Common myeloid progenitor, CD34-positive (primary cell): ENCODE data around the gene GLIPR2.

Experiments used
- CTCF ChIA-PET: fragments of 350-600 bp; sonication (Branson Sonifier 250); formaldehyde crosslinking; loops from one replicate; lab custom pipeline; 2021; ENCODE audit warnings: antibody characterized with exemption; lab: Charles Lee
- POLR2A ChIA-PET: fragments of 350-600 bp; sonication (Branson Sonifier 250); formaldehyde crosslinking; loops from one replicate; lab custom pipeline; 2021; ENCODE audit warnings: antibody characterized with exemption; lab: Charles Lee
- DNase-seq, 3 donors: peaks; one replicate each; pipeline versions ENCODE4 v3.0.0 to v3.0.0-alpha.2; 2013
- H3K27ac ChIP-seq, 2 experiments: 1 replicate in 1 of 2; 2 replicates in 1 of 2; pipeline ENCODE4 v1.7.0; 2013; ENCODE audit warnings: inconsistent platforms in 2 of 2, low read length in 2 of 2, mild to moderate bottlenecking in 2 of 2, low read depth in 1 of 2, moderate library complexity in 1 of 2; ENCODE audit not compliant: severe bottlenecking in 2 of 2, insufficient read depth in 1 of 2, poor library complexity in 1 of 2
- H3K27me3 ChIP-seq, 5 experiments: replicated peaks in 2 of 5; 1 replicate in 3 of 5; 2 replicates in 2 of 5; pipeline versions ENCODE4 v1.6.1 to v1.7.0; 2013; ENCODE audit warnings: low read length in 4 of 5, mild to moderate bottlenecking in 2 of 5, moderate library complexity in 2 of 5, inconsistent platforms in 1 of 5; ENCODE audit not compliant: insufficient read depth in 5 of 5, control insufficient read depth in 4 of 5
- H3K36me3 ChIP-seq, 4 experiments: 1 replicate in 2 of 4; 2 replicates in 2 of 4; pipeline versions ENCODE4 v1.6.1 to v1.7.0; 2013; ENCODE audit warnings: low read length in 3 of 4, control low read depth in 1 of 4, mild to moderate bottlenecking in 1 of 4; ENCODE audit not compliant: control insufficient read depth in 4 of 4, insufficient read depth in 4 of 4
- H3K4me1 ChIP-seq, 4 experiments: 1 replicate in 3 of 4; 2 replicates in 1 of 4; pipeline versions ENCODE4 v1.6.1 to v1.7.1; 2013; ENCODE audit warnings: low read length in 3 of 4, mild to moderate bottlenecking in 3 of 4, control low read depth in 1 of 4, inconsistent platforms in 1 of 4, moderate library complexity in 1 of 4; ENCODE audit not compliant: control insufficient read depth in 4 of 4, insufficient read depth in 4 of 4; ENCODE audit errors: control extremely low read depth in 1 of 4
- H3K4me3 ChIP-seq, 7 experiments: 1 replicate in 4 of 7; 2 replicates in 3 of 7; pipeline versions ENCODE4 v1.5.1 to v1.7.0; 2013; ENCODE audit warnings: mild to moderate bottlenecking in 7 of 7, low read length in 6 of 7, moderate library complexity in 6 of 7, inconsistent platforms in 2 of 7, low read depth in 2 of 7, control low read depth in 1 of 7; ENCODE audit not compliant: insufficient read depth in 4 of 7, control insufficient read depth in 1 of 7; ENCODE audit errors: extremely low read depth in 1 of 7
- H3K9me3 ChIP-seq, 5 experiments: 1 replicate in 4 of 5; 2 replicates in 1 of 5; pipeline versions ENCODE4 v1.6.1 to v1.7.1; 2013; ENCODE audit warnings: low read length in 4 of 5, mild to moderate bottlenecking in 2 of 5, inconsistent platforms in 1 of 5, low read depth in 1 of 5, moderate library complexity in 1 of 5; ENCODE audit not compliant: control insufficient read depth in 4 of 5, insufficient read depth in 2 of 5; ENCODE audit errors: control extremely low read depth in 1 of 5
- WGBS: methylation state at CpG from one replicate; pipeline ENCODE4 v1.1.5; 2013; ENCODE audit not compliant: insufficient coverage; 5-methylcytosine and 5-hydroxymethylcytosine counted together

The GLIPR2 gene

GRCh38 chr9:36147441-36148175 is 11.1 kb downstream of the GLIPR2 start:
- H3K36me3 ChIP-seq: peaks cover 0 to 15% (median 3%) of the 10 kb centered on the region in 4 experiments
- H3K9me3 ChIP-seq: peaks cover 0 to 8% (median 5%) of the 10 kb centered on the region in 5 experiments
- H3K27me3 ChIP-seq: no peaks in the 10 kb centered on the region
- H3K4me3 ChIP-seq: no peak overlapping the region
- CTCF ChIA-PET: interaction anchor here (0.9 to 5.7 kb wide), 6 partner anchors 10 to 45 kb away, joined by 3 to 47 read pairs (median 4); no protein-coding TSS in a partner anchor
- peaks cover 22 to 76% (median 64%) of the 10 kb centered on the region in 4 experiments for H3K4me1 ChIP-seq
- POLR2A ChIA-PET: interaction anchor here (1.1 kb wide), 1 partner anchor 19 kb away, joined by 3 read pairs; no protein-coding TSS in a partner anchor
- DNase-seq: no peak
- 98% methylated on average over 12 of the region's 14 CpGs for WGBS
- no peak overlapping the region for H3K27ac ChIP-seq

DNA sequence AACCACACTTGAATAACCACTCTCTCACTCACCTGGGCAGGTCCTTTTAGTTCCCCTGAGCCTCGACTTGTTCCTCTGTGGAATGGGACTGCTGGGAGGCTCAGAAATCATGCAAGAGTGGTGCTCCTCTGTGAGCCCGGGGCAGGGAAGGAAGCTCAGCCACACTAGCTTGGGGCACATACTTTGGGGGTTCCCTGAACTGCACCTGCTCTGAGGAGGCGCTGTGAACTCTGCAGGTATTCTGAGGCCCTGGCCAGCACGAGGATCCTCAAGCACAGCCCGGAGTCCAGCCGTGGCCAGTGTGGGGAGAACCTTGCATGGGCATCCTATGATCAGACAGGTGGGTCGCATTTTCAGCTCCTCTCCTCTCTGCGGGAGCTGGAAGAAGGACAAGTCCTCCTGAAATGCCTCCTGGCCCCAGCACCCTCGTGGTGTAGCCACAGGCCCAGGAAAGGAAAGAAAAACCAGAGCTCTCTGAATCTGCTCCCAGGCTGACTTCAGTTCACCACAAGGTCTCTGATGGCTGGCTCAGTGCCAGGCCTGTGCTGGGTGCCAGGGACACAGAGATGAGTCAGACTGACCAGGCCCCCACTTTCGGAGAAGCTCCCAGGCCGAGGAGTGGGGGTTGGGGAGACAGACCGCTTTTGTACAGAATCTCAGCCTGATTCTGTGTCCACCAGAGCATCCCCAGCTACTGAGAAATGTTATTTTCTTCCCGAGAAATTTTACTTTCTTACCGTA is 11.9 kb downstream of the GLIPR2 start:
- ChIA-PET CTCF (interaction anchor here (0.8 to 5.7 kb wide), 6 partner anchors 9 to 47 kb away, joined by 3 to 47 read pairs (median 4); partner anchors contain the start of gene GLIPR2), POLR2A (interaction anchor here (1.1 kb wide), 1 partner anchor 18 kb away, joined by 3 read pairs; no protein-coding TSS in a partner anchor)
- Histone ChIP-seq H3K4me3 (no peak overlapping the region), H3K9me3 (peaks cover 0 to 8% (median 5%) of the 10 kb centered on the region in 5 experiments), H3K4me1 (peaks cover 21 to 75% (median 60%) of the 10 kb centered on the region in 4 experiments), H3K36me3 (peaks cover 0 to 15% (median 3%) of the 10 kb centered on the region in 4 experiments), H3K27me3 (no peaks in the 10 kb centered on the region), H3K27ac (no peak overlapping the region)
- peak in 2 of 3 donors; percentile 56 to 64 for DNase-seq
- WGBS: 86% methylated on average over 9 of the region's 14 CpGs

DNA sequence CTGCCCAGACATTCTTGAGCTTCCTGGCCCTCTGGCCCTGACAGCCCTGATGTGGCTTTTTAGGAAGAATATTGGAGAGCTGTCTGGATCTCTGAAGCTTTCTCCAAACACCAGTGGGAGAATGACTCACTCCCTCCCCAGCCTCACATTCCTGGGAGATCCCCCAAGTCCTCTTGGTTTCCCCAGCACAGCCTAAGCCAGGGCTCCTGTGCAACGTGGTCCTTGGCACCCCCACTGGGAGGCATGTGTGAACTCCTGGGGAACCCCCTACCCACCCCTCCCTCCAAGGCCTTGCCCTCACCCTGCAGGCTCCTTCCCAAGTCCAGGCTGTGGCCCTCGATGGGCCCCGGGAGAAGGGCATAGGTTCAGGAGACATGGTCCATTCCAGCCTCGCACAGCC is 12.7 kb downstream of the GLIPR2 start:
- 100% methylated on average over 2 of the region's 4 CpGs for WGBS
- Histone ChIP-seq H3K36me3 (peaks cover 0 to 15% (median 3%) of the 10 kb centered on the region in 4 experiments), H3K9me3 (peaks cover 0 to 8% (median 5%) of the 10 kb centered on the region in 5 experiments), H3K27ac (no peak overlapping the region), H3K27me3 (no peaks in the 10 kb centered on the region), H3K4me1 (peaks cover 18 to 70% (median 59%) of the 10 kb centered on the region in 4 experiments), H3K4me3 (no peak overlapping the region)
- ChIA-PET CTCF (interaction anchor here (0.8 to 13.0 kb wide), 7 partner anchors 8 to 48 kb away, joined by 3 to 106 read pairs (median 4); partner anchors contain the start of gene GLIPR2), POLR2A (interaction anchor here (0.6 kb wide), 1 partner anchor 41 kb away, joined by 3 read pairs; the partner anchor contains the start of gene CLTA)
- no peak for DNase-seq

GRCh38 chr9:36150574-36151315 is 14.2 kb downstream of the GLIPR2 start:
- H3K4me3 ChIP-seq: peak overlapping the region in 3 of 7 experiments; percentile 44 to 62 (median 49)
- peaks cover 0 to 15% (median 3%) of the 10 kb centered on the region in 4 experiments for H3K36me3 ChIP-seq
- ChIA-PET POLR2A (interaction anchor here (0.9 to 1.1 kb wide), 3 partner anchors 11 to 41 kb away, joined by 3 to 6 read pairs (median 3); no protein-coding TSS in a partner anchor), CTCF (interaction anchor here (0.8 to 13.0 kb wide), 5 partner anchors 10 to 324 kb away, joined by 3 to 106 read pairs (median 4); partner anchors contain the start of genes CCIN and GLIPR2)
- 37% methylated on average over 3 of the region's 4 CpGs for WGBS
- peaks cover 0 to 5% (median 3%) of the 10 kb centered on the region in 5 experiments for H3K9me3 ChIP-seq
- H3K27ac ChIP-seq: peak overlapping the region; percentile 91 to 96
- H3K4me1 ChIP-seq: peaks cover 8 to 73% (median 58%) of the 10 kb centered on the region in 4 experiments
- H3K27me3 ChIP-seq: no peaks in the 10 kb centered on the region
- DNase-seq: no peak

- Histone ChIP-seq H3K27ac (peak overlapping the region; percentile 91 to 96), H3K4me1 (peaks cover 8 to 73% (median 58%) of the 10 kb centered on the region in 4 experiments), H3K27me3 (no peaks in the 10 kb centered on the region), H3K4me3 (peak overlapping the region in 5 of 7 experiments; percentile 2 to 62 (median 44)), H3K9me3 (peaks cover 0 to 3% (median 0%) of the 10 kb centered on the region in 5 experiments), H3K36me3 (peaks cover 0 to 11% (median 2%) of the 10 kb centered on the region in 4 experiments)
- ChIA-PET POLR2A (interaction anchor here (0.6 to 1.1 kb wide), 3 partner anchors 12 to 102 kb away, joined by 3 to 6 read pairs (median 4); no protein-coding TSS in a partner anchor), CTCF (interaction anchor here (0.5 to 13.0 kb wide), 8 partner anchors 11 to 325 kb away, joined by 3 to 106 read pairs (median 4); partner anchors contain the start of genes CCIN and GLIPR2)
- WGBS: 6% methylated on average over 10 of the region's 14 CpGs
- peak; percentile 94 to 98 (median 97) for DNase-seq
These were observed 15.0 kb downstream of the GLIPR2 start for GRCh38 chr9:36151316-36152210.
